ENCODE measurements around the gene F2R.
"Not testable (repeated sequence)": the region's sequence is repeated elsewhere in the genome, so short reads cannot be mapped to it uniquely, and the experiment has no call there.

DNA sequence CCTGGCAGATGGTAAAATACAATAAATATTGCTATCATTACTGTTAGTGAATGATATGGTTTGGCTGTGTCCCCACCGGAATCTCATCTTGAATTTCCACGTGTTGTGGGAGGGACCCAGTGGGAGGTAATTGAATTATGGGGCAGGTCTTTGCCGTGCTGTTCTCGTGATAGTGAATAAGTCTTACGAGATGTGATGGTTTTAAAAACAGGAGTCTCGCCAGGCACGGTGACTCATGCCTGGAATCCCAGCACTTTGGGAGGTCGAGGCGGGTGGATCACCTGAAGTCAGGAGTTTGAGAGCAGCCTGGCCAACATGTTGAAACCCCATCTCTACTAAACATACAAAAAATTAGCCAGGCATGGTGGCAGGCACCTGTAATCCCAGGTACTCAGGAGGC is 45.2 kb downstream of the F2R start:
- TF ChIP-seq EP300, POLR2A (IDR thresholded peaks at IDR 0.05): not testable (repeated sequence)
